Mesothelial cell of epicardium (in vitro differentiated cells): Measurements from ENCODE around the gene ACVRL1. TPM values are rescaled to one million over a fixed set of nuclear protein-coding genes. Genes with fewer than 3 reads are reported as not detected.

ENCODE experiments used
- DNase-seq, 2 experiments: peaks; one replicate each; pipeline ENCODE4 v3.0.0; 2021; ENCODE audit warnings: low spot score in 2 of 2; ENCODE audit not compliant: unreplicated experiment in 2 of 2
- H3K27ac Mint-ChIP-seq: 2 replicates; pipeline ENCODE4 v1.8.0; 2021; ENCODE audit warnings: mixed read lengths
- H3K27me3 Mint-ChIP-seq: 2 replicates; pipeline ENCODE4 v1.8.0; 2021; ENCODE audit warnings: low read depth, mixed read lengths
- H3K36me3 Mint-ChIP-seq: 2 replicates; pipeline ENCODE4 v1.8.0; 2021; ENCODE audit warnings: mixed read lengths
- H3K4me1 Mint-ChIP-seq: 2 replicates; pipeline ENCODE4 v1.8.0; 2021; ENCODE audit warnings: mixed read lengths
- H3K4me3 Mint-ChIP-seq: 2 replicates; pipeline ENCODE4 v1.8.0; 2021; ENCODE audit warnings: mild to moderate bottlenecking, moderate library complexity, mixed read lengths
- H3K9me3 Mint-ChIP-seq: 2 replicates; pipeline ENCODE4 v1.8.0; 2021; ENCODE audit warnings: mixed read lengths
- CTCF ChIP-seq: fragments of 200-600 bp; sonication (generic); IDR thresholded peaks from one replicate; pipeline ENCODE4 v1.5.0; 2021; ENCODE audit warnings: antibody characterized with exemption; ENCODE audit not compliant: unreplicated experiment
- total RNA-seq: library from RNA; stranded (reverse); gene quantifications from 3 replicates; pipeline ENCODE4 v1.2.1, GENCODE V29; 2021

Gene ACVRL1
- total RNA-seq, 1 donor from 2014 or later, result not detected

DNA sequence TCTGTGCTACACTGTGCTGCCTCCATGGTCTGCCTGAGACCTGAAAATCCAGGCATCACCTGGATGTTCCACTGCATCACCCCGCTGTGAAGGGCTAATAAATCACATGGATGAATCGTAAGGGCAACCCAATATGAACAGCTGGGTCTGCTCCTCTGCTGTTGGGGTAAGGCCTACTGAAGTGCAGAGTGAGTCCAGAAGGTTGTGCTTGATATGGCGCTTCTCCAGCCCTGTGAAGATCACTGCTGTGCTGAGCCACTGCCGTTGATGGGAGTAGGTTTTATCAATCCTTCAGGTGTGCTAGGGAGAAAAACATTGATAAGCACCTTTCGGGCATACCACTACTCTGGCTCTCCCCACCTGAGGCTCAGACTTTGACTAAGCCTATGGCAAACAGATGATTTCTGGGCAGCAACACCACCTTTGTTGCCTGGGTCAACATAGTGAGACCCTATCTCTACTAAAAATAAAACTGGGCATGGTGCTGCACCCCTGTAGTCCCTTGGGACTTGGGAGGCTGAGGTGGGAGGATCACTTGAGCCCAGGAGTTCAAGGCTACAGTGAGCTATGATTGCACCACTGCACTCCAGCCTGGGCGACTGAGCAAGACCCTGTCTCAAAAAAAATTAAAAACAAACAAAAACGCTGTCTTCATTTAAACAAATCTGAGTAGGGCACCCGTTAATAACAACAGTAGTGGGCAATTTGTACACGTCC lies 1.7 kb downstream of the ACVRL1 start:
- H3K4me3 Mint-ChIP-seq, result no peak overlapping the region

GRCh38 chr12:51910168-51910567 lies 2.9 kb downstream of the ACVRL1 start:
- peaks cover 2% of the 10 kb centered on the region for H3K27me3 Mint-ChIP-seq
- no peak overlapping the region for H3K27ac Mint-ChIP-seq
- no peak overlapping the region for H3K4me3 Mint-ChIP-seq
- no peak for DNase-seq
- no peaks in the 10 kb centered on the region for H3K36me3 Mint-ChIP-seq
- no peak for TF ChIP-seq CTCF
- H3K4me1 Mint-ChIP-seq, result peaks cover 18% of the 10 kb centered on the region
- H3K9me3 Mint-ChIP-seq, result no peaks in the 10 kb centered on the region

More for the DNA sequence above, 1.7 kb downstream of the ACVRL1 start:
- Mint-ChIP-seq H3K27ac (no peak overlapping the region), H3K27me3 (peaks cover 2% of the 10 kb centered on the region), H3K9me3 (no peaks in the 10 kb centered on the region), H3K4me1 (peaks cover 20% of the 10 kb centered on the region), H3K36me3 (no peaks in the 10 kb centered on the region)
- no peak for DNase-seq
- TF ChIP-seq CTCF, result no peak

- H3K4me3 Mint-ChIP-seq, result no peak overlapping the region
- no peak for TF ChIP-seq CTCF
- no peak overlapping the region for H3K27ac Mint-ChIP-seq
- H3K36me3 Mint-ChIP-seq, result no peaks in the 10 kb centered on the region
- no peaks in the 10 kb centered on the region for H3K9me3 Mint-ChIP-seq
- peaks cover 14% of the 10 kb centered on the region for H3K4me1 Mint-ChIP-seq
- H3K27me3 Mint-ChIP-seq, result peaks cover 2% of the 10 kb centered on the region
- DNase-seq, result no peak
These were observed 3.4 kb downstream of the ACVRL1 start for GRCh38 chr12:51910691-51911090.

DNA sequence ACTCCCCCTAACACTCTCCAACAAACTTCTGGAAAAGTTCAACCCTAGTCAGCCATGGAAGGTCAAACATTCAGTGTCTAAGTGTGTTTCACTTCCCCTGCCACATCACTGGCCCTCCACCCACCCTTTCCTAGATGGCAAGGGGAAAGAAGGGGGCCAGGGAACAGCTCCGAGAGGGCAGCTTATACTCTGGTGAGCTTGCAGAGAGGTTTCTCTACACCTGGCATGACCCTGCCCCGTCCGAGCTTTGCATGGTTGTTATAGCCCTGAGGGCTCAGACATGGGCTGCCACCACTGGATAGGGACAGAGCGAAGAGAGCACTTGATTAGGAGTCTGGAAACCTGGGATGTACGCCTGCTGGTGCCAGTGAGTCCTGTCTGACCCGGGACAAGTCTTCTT lies 4.0 kb downstream of the ACVRL1 start:
- Mint-ChIP-seq H3K4me1 (peaks cover 12% of the 10 kb centered on the region), H3K27me3 (peaks cover 2% of the 10 kb centered on the region), H3K27ac (no peak overlapping the region), H3K4me3 (no peak overlapping the region), H3K9me3 (no peaks in the 10 kb centered on the region), H3K36me3 (no peaks in the 10 kb centered on the region)
- no peak for TF ChIP-seq CTCF
- no peak for DNase-seq

DNA sequence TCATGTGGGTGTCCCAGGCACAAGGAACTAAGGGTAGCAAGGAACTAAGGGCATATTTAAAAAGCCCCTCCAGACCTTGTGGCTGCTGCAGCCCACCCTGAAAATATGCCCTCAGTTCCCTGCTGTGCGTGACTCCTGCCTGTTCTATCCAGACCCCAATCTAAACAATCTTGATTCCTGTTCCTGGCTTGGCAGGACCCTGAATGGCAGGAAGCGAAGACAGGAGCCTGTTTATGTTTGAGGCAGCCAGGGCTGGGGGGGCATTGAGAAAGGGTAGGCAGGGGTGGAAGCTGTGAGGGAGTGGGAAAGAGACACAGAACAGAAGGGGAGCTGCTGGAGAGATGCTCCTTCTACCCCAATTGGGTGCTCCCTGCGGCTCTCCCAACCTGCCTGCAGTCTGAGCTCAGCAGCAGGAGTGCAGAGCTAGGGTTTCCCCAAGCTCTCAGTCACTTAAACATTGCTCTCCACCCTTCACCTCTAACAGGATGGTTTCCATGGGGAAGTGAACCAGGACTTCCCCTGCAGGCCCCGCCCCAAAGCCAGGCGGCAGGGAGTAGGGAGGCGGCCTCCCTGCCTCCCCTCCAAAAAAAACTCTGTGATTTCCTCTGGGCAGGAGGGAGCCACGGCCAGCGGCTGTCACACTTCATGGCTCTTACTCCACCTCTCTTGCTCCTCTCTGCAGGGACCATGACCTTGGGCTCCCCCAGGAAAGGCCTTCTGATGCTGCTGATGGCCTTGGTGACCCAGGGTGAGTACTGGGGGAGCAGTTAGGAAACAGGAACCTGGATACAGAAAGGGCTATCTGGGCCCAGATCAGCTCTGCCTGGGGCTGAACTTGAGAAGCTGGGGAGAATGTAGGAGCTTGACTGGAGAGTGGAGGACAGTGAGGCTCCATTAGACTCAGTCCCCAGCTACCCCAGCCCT lies 4.7 kb downstream of the ACVRL1 start:
- TF ChIP-seq CTCF, result no peak
- Mint-ChIP-seq H3K4me3 (no peak overlapping the region), H3K27me3 (peaks cover 2% of the 10 kb centered on the region), H3K27ac (no peak overlapping the region), H3K36me3 (no peaks in the 10 kb centered on the region), H3K4me1 (peaks cover 12% of the 10 kb centered on the region), H3K9me3 (no peaks in the 10 kb centered on the region)
- DNase-seq, result no peak
